HepG2 (cell line): Measurements from ENCODE around the gene STON1. TPM values are rescaled to one million over a fixed set of nuclear protein-coding genes. Genes with fewer than 3 reads are reported as not detected.

Experiments
- MATR3 ChIP-seq: sonication (generic); formaldehyde crosslinking; IDR thresholded peaks from 2 replicates; pipeline ENCODE4 v1.4.0; 2020; ENCODE audit warnings: missing genetic modification reagents
- MTERF4 ChIP-seq: sonication (generic); formaldehyde crosslinking; IDR thresholded peaks from 2 replicates; pipeline ENCODE4 v1.8.0; 2023; ENCODE audit warnings: mild to moderate bottlenecking, missing genetic modification reagents
- ZNF770 ChIP-seq: sonication (generic); formaldehyde crosslinking; IDR thresholded peaks from 2 replicates; pipeline ENCODE4 v1.5.0; 2020; ENCODE audit warnings: mild to moderate bottlenecking, missing genetic modification reagents
- polyA plus RNA-seq, 8 experiments: library from polyadenylated mRNA; depleted of rRNA in 3 of 8; stranded (reverse) in 7 of 8; unstranded in 1 of 8; fragments of >200 nt; fragmentation: Illumina TruSeq in 4 of 8; extraction: Trizol in 4 of 8; gene quantifications; 2 replicates each; pipeline versions ENCODE4 v1.2.1 to v1.2.3, GENCODE V29; 2011 to 2016; ENCODE audit warnings: low read depth in 4 of 8, missing spikeins in 1 of 8, mixed read lengths in 1 of 8; ENCODE audit not compliant: insufficient read depth in 1 of 8
- small RNA-seq, 3 experiments: library from RNA; depleted of rRNA; stranded (forward); fragments of <200 nt; gene quantifications; one replicate each; pipeline ENCODE3, GENCODE V24; 2012; ENCODE audit warnings: low read depth in 2 of 3, low replicate concordance in 1 of 3; ENCODE audit not compliant: insufficient read length in 3 of 3, insufficient read depth in 2 of 3
- total RNA-seq, 5 experiments: library from RNA; depleted of rRNA; stranded (reverse); fragments of >200 nt; fragmentation: Illumina TruSeq; extraction: Trizol; gene quantifications; 2 replicates each; pipeline ENCODE4 v1.2.3, GENCODE V29; 2016; ENCODE audit warnings: low read depth in 1 of 5

The STON1 gene
- total and polyA plus RNA-seq, 2 of the 13 experiments (the other 11 are each of a cell fraction or from before 2014, with no cell fraction given), result 0.09 to 0.28 TPM

- TF ChIP-seq ZNF770 (CRISPR knock-in tag) (no peak), MTERF4 (CRISPR knock-in tag) (no peak), MATR3 (CRISPR knock-in tag) (no peak)
Measured at GRCh38 chr2:48638261-48638660, 108.3 kb downstream of the STON1 start (continued).

Small RNA genes within 50 kb of the gene (small RNA-seq; reads per million reads assigned to genes)
- gene RNU6-282P, result 0 to 0.33 (median 0) reads per million in 3 experiments
- gene TPT1P11, result 0 reads per million in 3 experiments

Other genes with a start within 250 kb of the STON1 start
- gene FOXN2, start 215.5 kb upstream of the STON1 start, total RNA-seq (2016; rRNA removed; fragmentation: Illumina TruSeq; extraction: Trizol), result 41.9 and 64.2 TPM in 2 replicates
- 20.7 and 23.5 TPM in 2 replicates for gene FOXN2, start 215.5 kb upstream of the STON1 start, polyA plus RNA-seq (2011; rRNA removed)
- gene PPP1R21, start 89.4 kb upstream of the STON1 start, total RNA-seq (2016; rRNA removed; fragmentation: Illumina TruSeq; extraction: Trizol), result 15.5 and 26.0 TPM in 2 replicates
- 18.8 and 21.9 TPM in 2 replicates for gene PPP1R21, start 89.4 kb upstream of the STON1 start, polyA plus RNA-seq (2011; rRNA removed)
- not detected in 2 replicates for gene GTF2A1L, start 87.7 kb downstream of the STON1 start, total RNA-seq (2016; rRNA removed; fragmentation: Illumina TruSeq; extraction: Trizol)
- gene GTF2A1L, start 87.7 kb downstream of the STON1 start, polyA plus RNA-seq (2011; rRNA removed), result not detected in 2 replicates
- not detected in 2 replicates for gene LHCGR, start 225.6 kb downstream of the STON1 start, total RNA-seq (2016; rRNA removed; fragmentation: Illumina TruSeq; extraction: Trizol)
- not detected in 2 replicates for gene LHCGR, start 225.6 kb downstream of the STON1 start, polyA plus RNA-seq (2011; rRNA removed)